Neural crest cell (in vitro differentiated cells): ENCODE measurements around the gene NUP210. TPM values are rescaled to one million over a fixed set of nuclear protein-coding genes. Genes with fewer than 3 reads are reported as not detected.

Experiments
- DNase-seq: peaks from one replicate; pipeline ENCODE4 v3.0.0; 2021; ENCODE audit warnings: low read depth, mixed read lengths, low spot score
- H3K27ac Mint-ChIP-seq: one replicate; pipeline ENCODE4 v1.8.0; 2021; ENCODE audit warnings: mild to moderate bottlenecking, mixed read lengths; ENCODE audit not compliant: unreplicated experiment
- H3K27me3 Mint-ChIP-seq: 2 replicates; pipeline ENCODE4 v1.8.0; 2021; ENCODE audit warnings: low read depth, mild to moderate bottlenecking, mixed read lengths
- H3K36me3 Mint-ChIP-seq: 2 replicates; pipeline ENCODE4 v1.8.0; 2021; ENCODE audit warnings: low read depth, mild to moderate bottlenecking, mixed read lengths
- H3K4me1 Mint-ChIP-seq: 2 replicates; pipeline ENCODE4 v1.8.0; 2021; ENCODE audit warnings: mixed read lengths
- H3K4me3 Mint-ChIP-seq: one replicate; pipeline ENCODE4 v1.8.0; 2021; ENCODE audit warnings: mild to moderate bottlenecking, mixed read lengths
- H3K9me3 Mint-ChIP-seq: 2 replicates; pipeline ENCODE4 v1.8.0; 2021; ENCODE audit warnings: mixed read lengths
- total RNA-seq: library from RNA; stranded (reverse); gene quantifications from 2 replicates; pipeline ENCODE4 v1.2.1, GENCODE V29; 2021
- TF ChIP-seq, protein P1 (sequence below): fragments of 200-600 bp; sonication (generic); conservative IDR thresholded peaks from 2 replicates; pipeline ENCODE4 v1.5.0; 2021; ENCODE audit warnings: antibody characterized with exemption, mild to moderate bottlenecking

The NUP210 gene
- total RNA-seq, 1 donor from 2014 or later = 59.4 TPM

DNA sequence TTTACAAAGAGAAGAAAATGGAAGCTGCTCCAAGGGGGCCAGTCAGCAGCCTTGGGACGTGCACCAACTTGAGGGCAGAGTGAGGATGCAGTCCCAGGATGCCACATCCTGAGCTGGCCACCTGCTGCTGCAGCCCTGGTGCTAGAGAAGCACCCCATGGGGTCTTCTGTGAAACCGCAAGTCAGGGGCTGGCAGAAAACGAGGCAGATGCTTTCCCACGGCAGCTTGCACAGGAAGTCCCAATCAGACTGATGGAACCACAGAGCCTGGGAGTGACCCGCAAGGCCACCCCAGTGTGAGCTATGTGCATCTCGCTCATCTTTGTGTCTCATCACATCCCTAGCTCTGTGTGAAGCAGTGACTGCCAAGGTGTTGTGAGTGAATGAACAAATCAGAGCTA is 76.5 kb downstream of the NUP210 start:
- Mint-ChIP-seq H3K27ac (no peak overlapping the region), H3K36me3 (peaks cover 20% of the 10 kb centered on the region), H3K4me1 (peaks cover 18% of the 10 kb centered on the region), H3K9me3 (no peaks in the 10 kb centered on the region), H3K4me3 (no peak overlapping the region), H3K27me3 (no peaks in the 10 kb centered on the region)
- no peak for DNase-seq
- TF ChIP-seq, protein P1, sequence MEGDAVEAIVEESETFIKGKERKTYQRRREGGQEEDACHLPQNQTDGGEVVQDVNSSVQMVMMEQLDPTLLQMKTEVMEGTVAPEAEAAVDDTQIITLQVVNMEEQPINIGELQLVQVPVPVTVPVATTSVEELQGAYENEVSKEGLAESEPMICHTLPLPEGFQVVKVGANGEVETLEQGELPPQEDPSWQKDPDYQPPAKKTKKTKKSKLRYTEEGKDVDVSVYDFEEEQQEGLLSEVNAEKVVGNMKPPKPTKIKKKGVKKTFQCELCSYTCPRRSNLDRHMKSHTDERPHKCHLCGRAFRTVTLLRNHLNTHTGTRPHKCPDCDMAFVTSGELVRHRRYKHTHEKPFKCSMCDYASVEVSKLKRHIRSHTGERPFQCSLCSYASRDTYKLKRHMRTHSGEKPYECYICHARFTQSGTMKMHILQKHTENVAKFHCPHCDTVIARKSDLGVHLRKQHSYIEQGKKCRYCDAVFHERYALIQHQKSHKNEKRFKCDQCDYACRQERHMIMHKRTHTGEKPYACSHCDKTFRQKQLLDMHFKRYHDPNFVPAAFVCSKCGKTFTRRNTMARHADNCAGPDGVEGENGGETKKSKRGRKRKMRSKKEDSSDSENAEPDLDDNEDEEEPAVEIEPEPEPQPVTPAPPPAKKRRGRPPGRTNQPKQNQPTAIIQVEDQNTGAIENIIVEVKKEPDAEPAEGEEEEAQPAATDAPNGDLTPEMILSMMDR = no peak

DNA sequence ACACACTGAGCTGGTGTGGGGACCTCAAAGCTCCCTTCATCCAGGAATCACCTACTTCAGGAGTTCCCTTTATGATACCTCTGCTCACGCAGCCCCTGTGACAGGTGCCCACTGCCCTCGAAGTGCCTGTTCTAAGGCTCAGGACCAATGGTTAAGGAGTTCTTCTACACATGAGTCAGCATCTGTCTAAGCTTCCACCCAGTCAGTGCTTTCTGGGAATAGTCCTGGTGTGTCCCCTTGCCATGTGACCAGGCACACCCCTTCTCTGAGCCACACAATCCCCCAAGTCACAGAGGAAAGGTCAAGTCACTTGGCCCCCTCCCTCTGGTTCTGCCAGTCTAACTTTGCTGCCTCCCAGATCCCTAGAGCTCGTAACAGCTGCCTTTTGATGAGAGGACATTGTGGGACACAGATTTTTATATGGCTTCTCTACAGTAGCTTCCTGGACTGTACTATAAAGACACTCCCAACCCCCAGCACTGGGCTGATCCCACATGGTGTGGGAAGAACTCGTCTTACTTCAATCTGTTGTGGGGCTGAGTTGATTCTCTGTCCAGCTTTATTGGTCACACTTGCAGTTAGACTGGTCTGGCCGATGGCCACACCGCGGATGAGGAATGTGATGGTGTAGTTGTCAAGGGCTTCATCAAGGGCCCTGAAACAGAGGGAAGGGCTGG is 78.8 kb downstream of the NUP210 start:
- Mint-ChIP-seq H3K9me3 (no peaks in the 10 kb centered on the region), H3K4me3 (no peak overlapping the region), H3K27me3 (no peaks in the 10 kb centered on the region), H3K27ac (no peak overlapping the region), H3K36me3 (peaks cover 20% of the 10 kb centered on the region), H3K4me1 (peaks cover 4% of the 10 kb centered on the region)
- TF ChIP-seq, protein P1 = no peak
- DNase-seq = no peak

DNA sequence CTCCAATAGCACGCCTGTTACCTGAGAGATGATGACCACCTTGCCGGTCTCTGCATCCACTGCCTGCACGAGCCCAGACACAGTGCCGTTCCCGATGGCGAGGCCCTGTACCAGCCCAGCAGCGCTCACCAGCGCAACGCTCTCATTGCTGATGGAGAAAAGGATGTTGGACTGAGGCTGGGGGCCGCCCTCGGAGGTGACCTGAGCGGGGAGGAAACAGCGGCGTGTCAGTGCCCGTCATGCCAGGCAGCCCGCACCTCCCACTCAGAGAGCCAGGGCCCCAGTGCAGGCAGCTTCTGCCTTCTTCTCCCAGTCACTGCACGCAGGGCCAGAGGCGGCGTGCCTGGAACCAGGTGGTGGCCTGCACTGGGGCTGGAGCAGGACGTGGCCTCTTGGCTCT is 80.3 kb downstream of the NUP210 start:
- Mint-ChIP-seq H3K27me3 (no peaks in the 10 kb centered on the region), H3K36me3 (peaks cover 19% of the 10 kb centered on the region), H3K4me1 (no peaks in the 10 kb centered on the region), H3K27ac (no peak overlapping the region), H3K9me3 (no peaks in the 10 kb centered on the region), H3K4me3 (no peak overlapping the region)
- DNase-seq = no peak
- TF ChIP-seq, protein P1 = no peak

DNA sequence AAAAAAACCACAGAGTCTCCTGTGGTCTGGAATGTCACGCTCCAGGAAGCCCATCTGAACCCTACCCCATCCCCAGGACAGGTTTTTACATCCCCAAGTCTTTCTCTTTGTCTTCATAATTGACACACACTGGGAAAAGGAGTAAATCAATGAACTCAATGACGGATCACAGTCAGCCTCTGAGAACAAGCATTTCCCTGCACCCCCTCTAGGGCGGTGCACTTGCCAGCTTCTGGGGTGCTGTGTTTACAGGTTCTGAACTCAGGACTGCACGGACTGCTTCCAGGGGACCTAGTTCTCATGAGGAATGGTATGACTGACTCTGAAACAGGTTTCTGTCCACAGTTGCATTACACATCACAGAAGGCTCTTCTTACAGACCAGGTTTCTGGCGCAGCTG is 81.1 kb downstream of the NUP210 start:
- Mint-ChIP-seq H3K4me1 (no peaks in the 10 kb centered on the region), H3K36me3 (peaks cover 14% of the 10 kb centered on the region), H3K27me3 (no peaks in the 10 kb centered on the region), H3K9me3 (no peaks in the 10 kb centered on the region), H3K4me3 (no peak overlapping the region), H3K27ac (no peak overlapping the region)
- TF ChIP-seq, protein P1 = no peak
- no peak for DNase-seq

DNA sequence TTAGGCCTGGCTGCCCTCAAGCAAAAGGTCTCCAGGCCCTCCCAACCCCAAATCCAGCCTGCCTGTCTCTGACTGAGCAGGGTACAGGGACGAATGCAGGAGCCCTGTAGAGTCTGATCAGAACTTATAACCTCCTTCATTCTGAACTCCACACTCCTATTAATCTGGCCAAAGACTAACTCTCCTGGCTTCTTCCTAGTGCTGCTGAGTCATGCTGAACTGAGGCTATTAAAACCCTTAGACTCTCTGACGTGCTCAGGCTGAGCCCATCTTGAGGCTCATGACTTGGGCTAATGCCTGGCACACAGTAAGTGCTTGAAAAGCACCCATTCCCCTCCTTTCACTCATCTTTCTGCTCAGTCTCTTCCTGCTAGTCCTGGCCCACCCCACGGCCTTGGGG is 81.9 kb downstream of the NUP210 start:
- TF ChIP-seq, protein P1 = no peak
- no peaks in the 10 kb centered on the region for H3K9me3 Mint-ChIP-seq
- H3K27ac Mint-ChIP-seq = no peak overlapping the region
- no peak for DNase-seq
- peaks cover 14% of the 10 kb centered on the region for H3K36me3 Mint-ChIP-seq
- H3K27me3 Mint-ChIP-seq = no peaks in the 10 kb centered on the region
- H3K4me1 Mint-ChIP-seq = no peaks in the 10 kb centered on the region
- H3K4me3 Mint-ChIP-seq = no peak overlapping the region
